ENCODE measurements around the gene GATA5.

The GATA5 gene

DNA sequence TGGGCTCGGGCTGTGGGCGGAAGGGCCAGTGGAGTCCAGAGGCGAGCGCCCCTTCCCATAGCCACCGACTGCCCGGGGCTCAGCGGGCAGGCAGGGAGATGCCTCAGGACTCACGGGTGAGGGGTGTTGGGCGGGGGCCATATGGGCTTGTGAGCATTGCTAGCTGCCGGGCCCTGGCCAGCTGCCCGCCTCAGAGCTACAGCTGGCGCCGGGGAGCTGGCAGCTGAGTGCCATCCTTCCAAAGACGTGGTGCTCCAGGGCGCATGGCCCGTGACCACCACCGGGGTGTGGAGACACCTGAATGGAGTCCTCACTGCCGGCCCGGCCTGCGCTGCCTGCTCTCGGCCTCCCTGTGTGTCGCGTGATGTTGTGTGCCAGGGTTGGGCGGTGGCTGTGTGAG, 37.9 kb downstream of the GATA5 start:
- CTCF ChIA-PET: no interaction called here
- Histone ChIP-seq H3K27ac (ENCODE audit: extremely low read depth, low read depth, low read length) (no peak overlapping the region), H3K36me3 (ENCODE audit: control insufficient read depth in 2 of 2, insufficient read depth in 1 of 2, low read length in 2 of 2) (no peaks in the 10 kb centered on the region), H3K4me3 (ENCODE audit: low read depth, low read length) (no peak overlapping the region), H3K9me3 (ENCODE audit: control insufficient read depth, insufficient read depth, low read depth, low read length) (no peaks in the 10 kb centered on the region), H3K4me1 (ENCODE audit: control insufficient read depth, insufficient read depth, low read length) (no peaks in the 10 kb centered on the region)
- POLR2A ChIA-PET: no interaction called here
- no peak for TF ChIP-seq ZNF514 (tag by site-specific recombination; IDR thresholded peaks at IDR 0.05)
- TF ChIP-seq, protein P1, sequence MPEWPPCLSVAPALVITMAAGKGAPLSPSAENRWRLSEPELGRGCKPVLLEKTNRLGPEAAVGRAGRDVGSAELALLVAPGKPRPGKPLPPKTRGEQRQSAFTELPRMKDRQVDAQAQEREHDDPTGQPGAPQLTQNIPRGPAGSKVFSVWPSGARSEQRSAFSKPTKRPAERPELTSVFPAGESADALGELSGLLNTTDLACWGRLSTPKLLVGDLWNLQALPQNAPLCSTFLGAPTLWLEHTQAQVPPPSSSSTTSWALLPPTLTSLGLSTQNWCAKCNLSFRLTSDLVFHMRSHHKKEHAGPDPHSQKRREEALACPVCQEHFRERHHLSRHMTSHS (tag by site-specific recombination; IDR thresholded peaks at IDR 0.05): no peak
- no peak for TF ChIP-seq HOXA7 (CRISPR knock-in tag; IDR thresholded peaks at IDR 0.05; ENCODE audit: borderline replicate concordance)
- TF ChIP-seq KLF9 (tag by site-specific recombination; IDR thresholded peaks at IDR 0.05; ENCODE audit: low read depth): no peak
- TF ChIP-seq ZNF473 (tag by site-specific recombination; IDR thresholded peaks at IDR 0.05): no peak
- TF ChIP-seq ZNF121 (tag by site-specific recombination; IDR thresholded peaks at IDR 0.05): no peak
- TF ChIP-seq ZNF544 (tag by site-specific recombination; IDR thresholded peaks at IDR 0.05): no peak
- TF ChIP-seq ZNF776 (tag by site-specific recombination; IDR thresholded peaks at IDR 0.05; ENCODE audit: borderline replicate concordance): no peak
- TF ChIP-seq ZNF792 (tag by site-specific recombination; IDR thresholded peaks at IDR 0.05): no peak
- no peak for TF ChIP-seq OVOL3 (tag by site-specific recombination; IDR thresholded peaks at IDR 0.05)
- TF ChIP-seq ZNF521 (tag by site-specific recombination; IDR thresholded peaks at IDR 0.05): no peak
- TF ChIP-seq ZNF585B (tag by site-specific recombination; IDR thresholded peaks at IDR 0.05): no peak
- TF ChIP-seq ZNF549 (tag by site-specific recombination; IDR thresholded peaks at IDR 0.05): no peak
- TF ChIP-seq ZNF133 (tag by site-specific recombination; IDR thresholded peaks at IDR 0.05): no peak

DNA sequence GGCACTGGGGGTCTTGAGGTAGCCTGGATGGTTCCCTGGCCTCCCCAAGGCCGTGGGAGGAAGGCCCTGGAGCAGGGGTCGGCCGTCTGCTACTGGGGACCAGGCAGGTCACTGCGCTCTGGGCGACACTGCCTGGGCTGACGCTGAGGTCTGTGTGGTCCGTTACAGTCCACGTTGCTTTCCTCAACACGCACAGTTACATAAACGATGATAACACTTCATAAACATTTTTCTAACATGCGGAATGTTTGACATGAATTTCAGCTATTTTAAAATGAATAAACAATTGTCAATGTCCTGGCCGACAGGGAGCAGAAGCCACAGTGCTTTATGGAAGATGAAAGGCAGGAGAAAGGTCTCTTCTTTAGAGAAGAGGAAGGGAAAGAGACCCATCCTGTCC, 38.3 kb downstream of the GATA5 start:
- Histone ChIP-seq H3K4me3 (ENCODE audit: low read depth, low read length) (no peak overlapping the region), H3K9me3 (ENCODE audit: control insufficient read depth, insufficient read depth, low read depth, low read length) (no peaks in the 10 kb centered on the region), H3K4me1 (ENCODE audit: control insufficient read depth, insufficient read depth, low read length) (no peaks in the 10 kb centered on the region), H3K36me3 (ENCODE audit: control insufficient read depth in 2 of 2, insufficient read depth in 1 of 2, low read length in 2 of 2) (no peaks in the 10 kb centered on the region), H3K27ac (ENCODE audit: extremely low read depth, low read depth, low read length) (no peak overlapping the region)
- CTCF ChIA-PET: interaction anchor here (0.5 kb wide), 1 partner anchor 9 kb away, joined by 4 read pairs; no protein-coding TSS in a partner anchor
- POLR2A ChIA-PET: no interaction called here
- no peak for TF ChIP-seq ZNF266 (tag by site-specific recombination; IDR thresholded peaks at IDR 0.05; ENCODE audit: low read depth)
- no peak for TF ChIP-seq ZNF529 (tag by site-specific recombination; IDR thresholded peaks at IDR 0.05; ENCODE audit: insufficient replicate concordance)
- TF ChIP-seq, protein P2, sequence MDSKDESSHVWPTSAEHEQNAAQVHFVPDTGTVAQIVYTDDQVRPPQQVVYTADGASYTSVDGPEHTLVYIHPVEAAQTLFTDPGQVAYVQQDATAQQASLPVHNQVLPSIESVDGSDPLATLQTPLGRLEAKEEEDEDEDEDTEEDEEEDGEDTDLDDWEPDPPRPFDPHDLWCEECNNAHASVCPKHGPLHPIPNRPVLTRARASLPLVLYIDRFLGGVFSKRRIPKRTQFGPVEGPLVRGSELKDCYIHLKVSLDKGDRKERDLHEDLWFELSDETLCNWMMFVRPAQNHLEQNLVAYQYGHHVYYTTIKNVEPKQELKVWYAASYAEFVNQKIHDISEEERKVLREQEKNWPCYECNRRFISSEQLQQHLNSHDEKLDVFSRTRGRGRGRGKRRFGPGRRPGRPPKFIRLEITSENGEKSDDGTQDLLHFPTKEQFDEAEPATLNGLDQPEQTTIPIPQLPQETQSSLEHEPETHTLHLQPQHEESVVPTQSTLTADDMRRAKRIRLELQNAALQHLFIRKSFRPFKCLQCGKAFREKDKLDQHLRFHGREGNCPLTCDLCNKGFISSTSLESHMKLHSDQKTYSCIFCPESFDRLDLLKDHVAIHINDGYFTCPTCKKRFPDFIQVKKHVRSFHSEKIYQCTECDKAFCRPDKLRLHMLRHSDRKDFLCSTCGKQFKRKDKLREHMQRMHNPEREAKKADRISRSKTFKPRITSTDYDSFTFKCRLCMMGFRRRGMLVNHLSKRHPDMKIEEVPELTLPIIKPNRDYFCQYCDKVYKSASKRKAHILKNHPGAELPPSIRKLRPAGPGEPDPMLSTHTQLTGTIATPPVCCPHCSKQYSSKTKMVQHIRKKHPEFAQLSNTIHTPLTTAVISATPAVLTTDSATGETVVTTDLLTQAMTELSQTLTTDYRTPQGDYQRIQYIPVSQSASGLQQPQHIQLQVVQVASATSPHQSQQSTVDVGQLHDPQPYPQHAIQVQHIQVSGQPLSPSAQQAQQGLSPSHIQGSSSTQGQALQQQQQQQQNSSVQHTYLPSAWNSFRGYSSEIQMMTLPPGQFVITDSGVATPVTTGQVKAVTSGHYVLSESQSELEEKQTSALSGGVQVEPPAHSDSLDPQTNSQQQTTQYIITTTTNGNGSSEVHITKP (tag by site-specific recombination; IDR thresholded peaks at IDR 0.05): no peak
- TF ChIP-seq, protein P3, sequence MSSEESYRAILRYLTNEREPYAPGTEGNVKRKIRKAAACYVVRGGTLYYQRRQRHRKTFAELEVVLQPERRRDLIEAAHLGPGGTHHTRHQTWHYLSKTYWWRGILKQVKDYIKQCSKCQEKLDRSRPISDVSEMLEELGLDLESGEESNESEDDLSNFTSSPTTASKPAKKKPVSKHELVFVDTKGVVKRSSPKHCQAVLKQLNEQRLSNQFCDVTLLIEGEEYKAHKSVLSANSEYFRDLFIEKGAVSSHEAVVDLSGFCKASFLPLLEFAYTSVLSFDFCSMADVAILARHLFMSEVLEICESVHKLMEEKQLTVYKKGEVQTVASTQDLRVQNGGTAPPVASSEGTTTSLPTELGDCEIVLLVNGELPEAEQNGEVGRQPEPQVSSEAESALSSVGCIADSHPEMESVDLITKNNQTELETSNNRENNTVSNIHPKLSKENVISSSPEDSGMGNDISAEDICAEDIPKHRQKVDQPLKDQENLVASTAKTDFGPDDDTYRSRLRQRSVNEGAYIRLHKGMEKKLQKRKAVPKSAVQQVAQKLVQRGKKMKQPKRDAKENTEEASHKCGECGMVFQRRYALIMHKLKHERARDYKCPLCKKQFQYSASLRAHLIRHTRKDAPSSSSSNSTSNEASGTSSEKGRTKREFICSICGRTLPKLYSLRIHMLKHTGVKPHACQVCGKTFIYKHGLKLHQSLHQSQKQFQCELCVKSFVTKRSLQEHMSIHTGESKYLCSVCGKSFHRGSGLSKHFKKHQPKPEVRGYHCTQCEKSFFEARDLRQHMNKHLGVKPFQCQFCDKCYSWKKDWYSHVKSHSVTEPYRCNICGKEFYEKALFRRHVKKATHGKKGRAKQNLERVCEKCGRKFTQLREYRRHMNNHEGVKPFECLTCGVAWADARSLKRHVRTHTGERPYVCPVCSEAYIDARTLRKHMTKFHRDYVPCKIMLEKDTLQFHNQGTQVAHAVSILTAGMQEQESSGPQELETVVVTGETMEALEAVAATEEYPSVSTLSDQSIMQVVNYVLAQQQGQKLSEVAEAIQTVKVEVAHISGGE (tag by site-specific recombination; conservative IDR thresholded peaks at IDR 0.05; ENCODE audit: low read depth): no peak
- TF ChIP-seq, protein P4, sequence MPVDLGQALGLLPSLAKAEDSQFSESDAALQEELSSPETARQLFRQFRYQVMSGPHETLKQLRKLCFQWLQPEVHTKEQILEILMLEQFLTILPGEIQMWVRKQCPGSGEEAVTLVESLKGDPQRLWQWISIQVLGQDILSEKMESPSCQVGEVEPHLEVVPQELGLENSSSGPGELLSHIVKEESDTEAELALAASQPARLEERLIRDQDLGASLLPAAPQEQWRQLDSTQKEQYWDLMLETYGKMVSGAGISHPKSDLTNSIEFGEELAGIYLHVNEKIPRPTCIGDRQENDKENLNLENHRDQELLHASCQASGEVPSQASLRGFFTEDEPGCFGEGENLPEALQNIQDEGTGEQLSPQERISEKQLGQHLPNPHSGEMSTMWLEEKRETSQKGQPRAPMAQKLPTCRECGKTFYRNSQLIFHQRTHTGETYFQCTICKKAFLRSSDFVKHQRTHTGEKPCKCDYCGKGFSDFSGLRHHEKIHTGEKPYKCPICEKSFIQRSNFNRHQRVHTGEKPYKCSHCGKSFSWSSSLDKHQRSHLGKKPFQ (tag by site-specific recombination; IDR thresholded peaks at IDR 0.05): no peak
- no peak for TF ChIP-seq SP3 (tag by site-specific recombination; IDR thresholded peaks at IDR 0.05)
- TF ChIP-seq ZNF324 (tag by site-specific recombination; IDR thresholded peaks at IDR 0.05): no peak
- TF ChIP-seq, protein P5, sequence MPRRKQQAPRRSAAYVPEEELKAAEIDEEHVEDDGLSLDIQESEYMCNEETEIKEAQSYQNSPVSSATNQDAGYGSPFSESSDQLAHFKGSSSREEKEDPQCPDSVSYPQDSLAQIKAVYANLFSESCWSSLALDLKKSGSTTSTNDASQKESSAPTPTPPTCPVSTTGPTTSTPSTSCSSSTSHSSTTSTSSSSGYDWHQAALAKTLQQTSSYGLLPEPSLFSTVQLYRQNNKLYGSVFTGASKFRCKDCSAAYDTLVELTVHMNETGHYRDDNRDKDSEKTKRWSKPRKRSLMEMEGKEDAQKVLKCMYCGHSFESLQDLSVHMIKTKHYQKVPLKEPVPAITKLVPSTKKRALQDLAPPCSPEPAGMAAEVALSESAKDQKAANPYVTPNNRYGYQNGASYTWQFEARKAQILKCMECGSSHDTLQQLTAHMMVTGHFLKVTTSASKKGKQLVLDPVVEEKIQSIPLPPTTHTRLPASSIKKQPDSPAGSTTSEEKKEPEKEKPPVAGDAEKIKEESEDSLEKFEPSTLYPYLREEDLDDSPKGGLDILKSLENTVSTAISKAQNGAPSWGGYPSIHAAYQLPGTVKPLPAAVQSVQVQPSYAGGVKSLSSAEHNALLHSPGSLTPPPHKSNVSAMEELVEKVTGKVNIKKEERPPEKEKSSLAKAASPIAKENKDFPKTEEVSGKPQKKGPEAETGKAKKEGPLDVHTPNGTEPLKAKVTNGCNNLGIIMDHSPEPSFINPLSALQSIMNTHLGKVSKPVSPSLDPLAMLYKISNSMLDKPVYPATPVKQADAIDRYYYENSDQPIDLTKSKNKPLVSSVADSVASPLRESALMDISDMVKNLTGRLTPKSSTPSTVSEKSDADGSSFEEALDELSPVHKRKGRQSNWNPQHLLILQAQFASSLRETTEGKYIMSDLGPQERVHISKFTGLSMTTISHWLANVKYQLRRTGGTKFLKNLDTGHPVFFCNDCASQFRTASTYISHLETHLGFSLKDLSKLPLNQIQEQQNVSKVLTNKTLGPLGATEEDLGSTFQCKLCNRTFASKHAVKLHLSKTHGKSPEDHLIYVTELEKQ (tag by site-specific recombination; IDR thresholded peaks at IDR 0.05; ENCODE audit: borderline replicate concordance): no peak
- TF ChIP-seq ZNF600 (tag by site-specific recombination; IDR thresholded peaks at IDR 0.05): no peak
- TF ChIP-seq ZNF654 (tag by site-specific recombination; IDR thresholded peaks at IDR 0.05; ENCODE audit: low read depth): no peak

Measured in HEK293 (cell line).